Measurements from ENCODE around the gene WDR41.

Gene WDR41

DNA sequence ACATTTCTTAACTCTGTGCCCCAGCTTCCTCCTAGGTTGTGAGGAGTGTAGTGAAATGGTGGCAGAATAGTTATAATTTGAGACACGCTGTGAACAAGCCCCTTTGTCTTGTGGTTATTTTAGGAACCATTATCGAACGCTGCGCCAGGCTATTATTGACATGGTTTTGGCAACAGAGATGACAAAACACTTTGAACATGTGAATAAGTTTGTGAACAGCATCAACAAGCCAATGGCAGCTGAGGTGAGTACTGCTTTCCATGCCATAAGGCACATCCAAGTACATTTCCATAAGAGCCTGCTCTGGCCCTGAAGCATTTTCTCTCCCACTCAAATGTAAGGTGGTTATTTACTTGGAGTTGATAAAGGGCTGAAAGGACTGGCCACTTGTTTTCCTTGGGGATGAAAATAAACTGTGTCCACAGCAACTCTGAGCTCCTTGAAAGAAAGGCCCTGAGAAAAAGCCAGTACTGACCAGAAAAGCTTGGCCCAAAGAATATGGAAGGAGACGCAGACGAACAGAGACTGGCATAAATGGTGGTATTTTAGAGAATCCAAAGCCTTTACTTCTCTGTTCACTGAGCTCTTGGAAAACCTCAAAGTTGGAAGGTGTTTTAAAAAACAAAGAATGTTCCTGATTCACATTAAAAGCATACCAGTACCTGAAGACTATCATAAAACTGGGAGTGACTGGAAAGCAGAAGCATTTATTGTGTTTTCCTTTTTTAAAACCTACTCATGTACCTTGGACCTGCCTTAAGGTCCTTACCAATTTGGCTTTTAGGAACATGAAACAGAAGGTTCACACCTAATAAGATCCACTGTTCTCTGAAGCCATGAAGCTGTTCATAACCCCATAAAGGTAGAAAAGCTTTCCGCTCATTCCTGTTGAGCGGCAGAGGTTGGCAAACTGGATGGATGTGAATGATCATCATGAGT, 72.2 kb downstream of the WDR41 start:
- DNase-seq (ENCODE audit: low read depth, low spot score), result no peak
- Histone ChIP-seq H3K4me1 (ENCODE audit: insufficient read depth, insufficient read length) (no peaks in the 10 kb centered on the region), H3K9ac (ENCODE audit: insufficient read length, low read depth) (no peak overlapping the region), H3K36me3 (ENCODE audit: insufficient read depth, insufficient read length, low read length) (no peaks in the 10 kb centered on the region), H3K9me3 (ENCODE audit: insufficient read depth, low read length) (no peaks in the 10 kb centered on the region), H3K27me3 (ENCODE audit: insufficient read depth, insufficient read length) (no peaks in the 10 kb centered on the region), H3K4me3 (ENCODE audit: insufficient read length, low read depth) (no peak overlapping the region)
- TF ChIP-seq YY1 (IDR thresholded peaks at IDR 0.05; ENCODE audit: insufficient read depth, insufficient read length) (no peak), SUZ12 (IDR thresholded peaks at IDR 0.05; ENCODE audit: extremely low read depth, insufficient read depth, insufficient read length) (no peak), ZNF274 (IDR thresholded peaks at IDR 0.05; ENCODE audit: low read depth, low read length) (no peak)

GRCh38 chr5:77418601-77419581, 73.2 kb downstream of the WDR41 start:
- no peak for TF ChIP-seq SUZ12 (IDR thresholded peaks at IDR 0.05; ENCODE audit: extremely low read depth, insufficient read depth, insufficient read length)
- TF ChIP-seq ZNF274 (IDR thresholded peaks at IDR 0.05; ENCODE audit: low read depth, low read length), result no peak
- no peak for TF ChIP-seq YY1 (IDR thresholded peaks at IDR 0.05; ENCODE audit: insufficient read depth, insufficient read length)
- Histone ChIP-seq H3K4me3 (ENCODE audit: insufficient read length, low read depth) (no peak overlapping the region), H3K4me1 (ENCODE audit: insufficient read depth, insufficient read length) (no peaks in the 10 kb centered on the region), H3K36me3 (ENCODE audit: insufficient read depth, insufficient read length, low read length) (no peaks in the 10 kb centered on the region), H3K27me3 (ENCODE audit: insufficient read depth, insufficient read length) (no peaks in the 10 kb centered on the region), H3K9me3 (ENCODE audit: insufficient read depth, low read length) (no peaks in the 10 kb centered on the region), H3K9ac (ENCODE audit: insufficient read length, low read depth) (no peak overlapping the region)
- DNase-seq (ENCODE audit: low read depth, low spot score), result no peak

DNA sequence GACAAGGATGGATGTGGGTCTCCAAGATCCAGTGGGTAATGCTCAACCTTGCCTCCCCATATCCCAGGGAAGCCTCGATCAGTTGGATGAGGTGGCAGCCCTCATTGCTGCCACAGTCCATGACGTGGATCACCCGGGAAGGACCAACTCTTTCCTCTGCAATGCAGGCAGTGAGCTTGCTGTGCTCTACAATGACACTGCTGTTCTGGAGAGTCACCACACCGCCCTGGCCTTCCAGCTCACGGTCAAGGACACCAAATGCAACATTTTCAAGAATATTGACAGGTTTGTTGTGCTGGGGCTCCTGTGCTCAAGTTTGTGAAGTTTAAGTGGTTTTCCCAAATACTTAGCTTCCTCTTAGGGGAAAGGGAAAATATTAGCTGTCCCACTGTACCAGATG, 74.0 kb downstream of the WDR41 start:
- Histone ChIP-seq H3K9ac (ENCODE audit: insufficient read length, low read depth) (no peak overlapping the region), H3K27me3 (ENCODE audit: insufficient read depth, insufficient read length) (no peaks in the 10 kb centered on the region), H3K9me3 (ENCODE audit: insufficient read depth, low read length) (no peaks in the 10 kb centered on the region), H3K4me1 (ENCODE audit: insufficient read depth, insufficient read length) (no peaks in the 10 kb centered on the region), H3K36me3 (ENCODE audit: insufficient read depth, insufficient read length, low read length) (no peaks in the 10 kb centered on the region), H3K4me3 (ENCODE audit: insufficient read length, low read depth) (no peak overlapping the region)
- TF ChIP-seq YY1 (IDR thresholded peaks at IDR 0.05; ENCODE audit: insufficient read depth, insufficient read length), result no peak
- TF ChIP-seq ZNF274 (IDR thresholded peaks at IDR 0.05; ENCODE audit: low read depth, low read length), result no peak
- TF ChIP-seq SUZ12 (IDR thresholded peaks at IDR 0.05; ENCODE audit: extremely low read depth, insufficient read depth, insufficient read length), result no peak
- no peak for DNase-seq (ENCODE audit: low read depth, low spot score)

DNA sequence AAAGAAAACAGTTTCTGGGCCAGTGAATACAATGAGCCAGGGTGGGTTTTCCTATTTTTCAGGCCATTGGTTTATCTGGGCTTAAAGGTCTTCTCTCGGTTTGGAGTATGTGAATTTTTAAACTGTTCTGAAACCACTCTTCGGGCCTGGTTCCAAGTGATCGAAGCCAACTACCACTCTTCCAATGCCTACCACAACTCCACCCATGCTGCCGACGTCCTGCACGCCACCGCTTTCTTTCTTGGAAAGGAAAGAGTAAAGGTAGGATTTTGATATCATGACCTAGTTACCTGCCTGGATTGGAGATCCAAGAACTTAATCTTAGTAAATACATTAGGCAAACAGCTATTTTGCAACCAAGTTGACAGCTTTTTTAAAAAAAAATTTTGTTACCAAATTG, 79.1 kb downstream of the WDR41 start:
- no peaks in the 10 kb centered on the region for H3K36me3 ChIP-seq (ENCODE audit: insufficient read depth, insufficient read length, low read length)
- TF ChIP-seq ZNF274 (IDR thresholded peaks at IDR 0.05; ENCODE audit: low read depth, low read length) (no peak), SUZ12 (IDR thresholded peaks at IDR 0.05; ENCODE audit: extremely low read depth, insufficient read depth, insufficient read length) (no peak), YY1 (IDR thresholded peaks at IDR 0.05; ENCODE audit: insufficient read depth, insufficient read length) (no peak)
- no peaks in the 10 kb centered on the region for H3K9me3 ChIP-seq (ENCODE audit: insufficient read depth, low read length)
- no peak for DNase-seq (ENCODE audit: low read depth, low spot score)
- H3K4me1 ChIP-seq (ENCODE audit: insufficient read depth, insufficient read length), result no peaks in the 10 kb centered on the region
- H3K9ac ChIP-seq (ENCODE audit: insufficient read length, low read depth), result no peak overlapping the region
- H3K4me3 ChIP-seq (ENCODE audit: insufficient read length, low read depth), result no peak overlapping the region
- no peaks in the 10 kb centered on the region for H3K27me3 ChIP-seq (ENCODE audit: insufficient read depth, insufficient read length)

GRCh38 chr5:77409870-77410621, 82.1 kb downstream of the WDR41 start:
- Histone ChIP-seq H3K9me3 (ENCODE audit: insufficient read depth, low read length) (no peaks in the 10 kb centered on the region), H3K27me3 (ENCODE audit: insufficient read depth, insufficient read length) (no peaks in the 10 kb centered on the region), H3K9ac (ENCODE audit: insufficient read length, low read depth) (no peak overlapping the region), H3K36me3 (ENCODE audit: insufficient read depth, insufficient read length, low read length) (no peaks in the 10 kb centered on the region), H3K4me1 (ENCODE audit: insufficient read depth, insufficient read length) (no peaks in the 10 kb centered on the region), H3K4me3 (ENCODE audit: insufficient read length, low read depth) (no peak overlapping the region)
- TF ChIP-seq ZNF274 (IDR thresholded peaks at IDR 0.05; ENCODE audit: low read depth, low read length) (no peak), SUZ12 (IDR thresholded peaks at IDR 0.05; ENCODE audit: extremely low read depth, insufficient read depth, insufficient read length) (no peak), YY1 (IDR thresholded peaks at IDR 0.05; ENCODE audit: insufficient read depth, insufficient read length) (no peak)
- no peak for DNase-seq (ENCODE audit: low read depth, low spot score)

- H3K9ac ChIP-seq (ENCODE audit: insufficient read length, low read depth), result no peak overlapping the region
- H3K36me3 ChIP-seq (ENCODE audit: insufficient read depth, insufficient read length, low read length), result no peaks in the 10 kb centered on the region
- H3K27me3 ChIP-seq (ENCODE audit: insufficient read depth, insufficient read length), result no peaks in the 10 kb centered on the region
- DNase-seq (ENCODE audit: low read depth, low spot score), result no peak
- no peak for TF ChIP-seq YY1 (IDR thresholded peaks at IDR 0.05; ENCODE audit: insufficient read depth, insufficient read length)
- no peak overlapping the region for H3K4me3 ChIP-seq (ENCODE audit: insufficient read length, low read depth)
- no peaks in the 10 kb centered on the region for H3K9me3 ChIP-seq (ENCODE audit: insufficient read depth, low read length)
- no peaks in the 10 kb centered on the region for H3K4me1 ChIP-seq (ENCODE audit: insufficient read depth, insufficient read length)
These were observed 85.0 kb downstream of the WDR41 start for GRCh38 chr5:77407152-77407551.

All from NT2/D1 (cell line).